ENCODE measurements around the gene MAL.

Gene MAL

GRCh38 chr2:94996305-94997100 is 29.0 kb upstream of the MAL start:
- no peak for DNase-seq (ENCODE audit: low read depth)

DNA sequence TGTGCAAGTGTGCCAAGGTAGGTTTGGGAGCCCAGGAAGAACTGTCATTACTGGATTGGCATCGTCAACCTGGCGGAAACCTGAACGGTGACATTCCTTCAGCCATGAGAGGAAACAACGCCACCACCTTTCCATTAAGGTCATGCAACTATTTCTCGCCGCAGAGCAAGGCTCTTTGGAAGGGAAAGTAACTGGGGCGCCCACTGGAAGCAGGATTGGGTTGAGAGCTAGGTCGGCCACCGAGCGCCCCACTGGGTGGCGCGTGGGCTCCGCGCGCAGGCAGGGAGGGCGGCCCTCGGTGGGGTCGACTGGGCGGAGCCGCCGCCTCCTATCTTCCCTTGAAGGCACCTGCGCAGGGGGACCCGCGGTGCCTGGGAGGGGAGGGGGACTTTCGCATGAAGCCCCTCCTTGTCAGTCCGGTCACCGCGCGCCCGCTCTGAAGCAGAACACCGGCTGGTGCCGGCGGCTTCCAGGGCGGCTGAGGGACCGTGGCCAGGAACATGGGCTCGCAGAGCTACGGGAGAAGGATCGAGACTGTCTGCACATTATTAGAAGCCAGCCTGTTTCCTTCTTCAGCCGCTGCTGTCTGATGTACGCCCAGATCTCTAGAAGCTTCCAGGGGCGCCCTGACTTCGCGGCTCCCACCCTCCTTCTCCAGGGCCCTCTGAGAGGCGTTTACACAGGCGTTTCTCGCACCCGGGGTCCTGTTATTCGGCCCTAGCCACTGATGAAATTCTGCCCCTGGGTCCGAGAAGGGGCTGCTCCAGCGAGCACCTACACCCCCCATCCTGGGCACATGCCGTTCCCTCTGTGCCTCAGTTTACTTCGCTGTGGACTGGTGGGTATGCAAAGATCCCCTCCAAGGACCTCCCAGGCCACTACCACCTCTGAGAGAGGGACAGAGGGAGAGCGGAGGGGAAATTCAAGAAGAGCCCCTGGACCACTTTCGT is 27.3 kb upstream of the MAL start:
- no peak for DNase-seq (ENCODE audit: low read depth)

DNA sequence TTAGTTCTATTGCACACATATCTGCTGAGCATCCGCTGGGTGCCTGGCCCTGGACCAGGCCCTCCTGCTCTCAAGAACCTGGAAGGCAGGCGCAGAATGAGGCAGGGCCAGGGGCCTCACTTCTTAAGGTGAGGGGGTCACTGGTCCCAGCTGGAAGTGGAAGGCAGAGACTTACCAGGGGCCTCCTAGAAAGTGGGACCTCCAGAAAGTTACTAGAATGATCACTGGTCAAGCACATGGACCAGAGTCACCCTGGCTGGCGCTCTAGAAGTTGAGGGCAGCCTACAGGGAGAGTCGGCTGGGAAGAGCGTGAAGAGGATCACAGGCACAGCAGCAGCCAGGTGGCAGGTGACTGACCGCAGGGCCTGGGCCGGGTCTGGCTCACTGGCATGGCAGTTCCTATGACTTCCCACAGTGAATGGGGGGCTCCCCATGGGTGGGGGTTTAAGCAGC is 26.1 kb upstream of the MAL start:
- no peak for DNase-seq (ENCODE audit: low read depth)

- no peak for DNase-seq (ENCODE audit: low read depth)
Observed at GRCh38 chr2:95001051-95001562, 24.4 kb upstream of the MAL start.

GRCh38 chr2:95001701-95002100 is 23.8 kb upstream of the MAL start:
- no peak for DNase-seq (ENCODE audit: low read depth)

DNA sequence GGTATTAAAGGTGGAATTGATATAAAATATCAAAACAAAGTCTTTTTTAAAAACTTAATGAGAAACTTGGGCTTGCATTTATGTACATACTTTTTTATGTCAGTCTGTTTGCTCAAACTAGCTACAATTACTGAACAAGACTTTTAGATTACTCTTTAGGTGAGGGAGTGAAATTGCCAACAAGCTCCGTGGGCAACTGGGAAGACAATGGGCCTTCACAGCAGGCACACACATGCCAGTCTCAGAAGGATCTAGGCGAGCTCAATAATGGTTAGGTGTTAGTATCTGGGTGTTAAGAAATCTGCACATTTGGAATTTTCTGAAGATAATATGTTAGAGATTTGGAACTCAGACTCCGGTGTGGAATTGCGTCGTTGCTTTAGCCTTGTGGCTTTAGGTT is 23.0 kb upstream of the MAL start:
- no peak for DNase-seq (ENCODE audit: low read depth)

GRCh38 chr2:95004287-95004686 is 21.2 kb upstream of the MAL start:
- DNase-seq (ENCODE audit: low read depth): no peak

DNA sequence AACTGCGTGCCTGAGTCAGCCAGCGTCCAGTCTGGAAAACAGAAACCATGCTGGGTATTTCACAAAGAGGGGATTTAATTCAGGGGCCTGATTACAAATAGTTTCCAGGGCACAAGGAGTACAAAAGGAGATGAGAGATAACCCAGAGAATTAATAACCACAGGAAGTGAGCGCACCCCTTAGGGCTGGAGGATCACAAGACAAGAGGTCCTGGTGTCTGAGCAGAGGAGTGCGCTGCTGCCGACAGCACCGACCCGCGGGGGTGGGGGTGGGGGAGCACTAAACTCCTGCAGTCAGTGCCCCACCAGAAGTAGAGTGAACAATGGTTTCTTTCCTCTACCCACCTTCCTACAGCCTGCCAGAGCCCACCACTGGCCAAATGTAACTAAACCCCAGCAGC is 20.8 kb upstream of the MAL start:
- DNase-seq (ENCODE audit: low read depth): no peak

GRCh38 chr2:95005726-95006125 is 19.8 kb upstream of the MAL start:
- no peak for DNase-seq (ENCODE audit: low read depth)

DNA sequence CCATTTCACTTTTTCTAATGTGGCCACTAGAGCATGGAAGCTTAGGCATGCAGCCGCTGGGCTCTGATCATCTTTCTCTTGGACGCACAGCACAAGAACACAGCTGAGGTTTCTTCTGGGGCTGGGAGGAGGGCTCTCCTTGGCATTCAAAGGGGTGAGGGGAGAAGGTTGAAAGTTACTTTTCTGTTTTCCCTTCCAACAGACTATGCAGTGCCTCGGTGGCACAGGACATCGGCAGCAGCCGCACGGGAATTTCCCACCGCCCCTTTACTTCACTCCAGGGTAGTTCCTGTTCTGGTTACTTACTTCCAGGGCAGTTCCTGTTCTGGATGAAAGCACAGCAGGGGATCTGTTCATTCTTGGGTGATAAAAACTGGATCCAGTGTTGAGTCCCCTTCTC is 18.9 kb upstream of the MAL start:
- DNase-seq (ENCODE audit: low read depth): no peak

- no peak for DNase-seq (ENCODE audit: low read depth)
Observed at GRCh38 chr2:95007031-95007609, 18.4 kb upstream of the MAL start.

DNA sequence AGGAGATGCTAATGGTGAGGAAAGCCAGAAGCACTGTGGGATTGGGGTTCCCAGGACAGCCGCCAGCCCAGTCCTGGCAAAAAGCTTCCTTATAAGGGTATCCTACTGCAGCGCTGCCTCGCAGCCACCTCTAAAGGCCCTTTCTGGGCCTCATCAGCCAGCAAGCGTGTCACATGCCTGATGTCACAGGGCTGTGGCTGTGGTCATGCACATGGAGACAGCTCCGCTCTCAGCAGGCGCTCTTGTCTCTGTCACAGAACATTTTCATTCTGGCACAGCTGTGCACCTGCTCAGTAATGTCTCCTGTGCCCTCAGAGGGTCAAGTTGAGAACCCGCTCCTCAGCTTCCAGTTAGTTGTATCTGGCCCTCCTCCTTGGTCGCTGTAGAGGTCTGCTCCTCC is 17.7 kb upstream of the MAL start:
- DNase-seq (ENCODE audit: low read depth): no peak

DNA sequence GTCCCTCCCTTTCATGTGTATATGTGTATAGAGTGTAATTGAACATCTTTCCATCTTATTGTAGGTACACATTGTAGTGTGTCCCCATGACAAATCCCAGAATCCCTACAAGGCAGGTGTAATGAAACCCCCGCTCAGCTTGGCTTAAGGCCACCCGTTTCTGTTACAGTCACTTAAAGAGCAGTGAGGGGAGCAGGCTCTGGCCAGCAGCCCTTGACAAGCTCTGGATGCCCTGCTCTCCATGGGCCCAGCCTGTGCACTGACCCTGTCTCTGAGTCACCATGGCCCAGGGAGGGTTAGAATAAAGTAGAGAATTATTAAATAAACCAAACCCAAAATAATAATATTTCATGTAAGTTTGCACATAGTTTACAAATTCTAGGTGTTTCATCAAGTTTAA is 17.2 kb upstream of the MAL start:
- DNase-seq (ENCODE audit: low read depth): no peak

DNA sequence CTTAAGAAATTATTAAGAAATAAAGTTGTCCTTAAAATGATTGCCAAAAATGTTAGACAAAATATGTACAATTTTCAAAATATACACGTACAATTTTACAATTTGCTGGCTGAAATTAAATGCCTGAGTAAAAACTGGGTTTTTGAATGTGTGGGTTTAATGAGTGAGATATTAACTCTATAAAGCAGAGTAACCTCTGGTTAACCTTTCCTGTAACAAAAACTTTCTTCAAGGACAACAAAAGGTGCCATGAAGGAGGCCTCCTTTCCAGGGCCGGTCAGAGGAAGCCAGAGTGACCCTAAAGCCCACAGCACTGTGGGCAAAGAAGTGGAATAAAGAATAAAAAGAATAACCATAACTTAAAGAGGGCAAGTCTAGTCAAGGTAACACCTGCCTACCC is 16.5 kb upstream of the MAL start:
- no peak for DNase-seq (ENCODE audit: low read depth)

DNA sequence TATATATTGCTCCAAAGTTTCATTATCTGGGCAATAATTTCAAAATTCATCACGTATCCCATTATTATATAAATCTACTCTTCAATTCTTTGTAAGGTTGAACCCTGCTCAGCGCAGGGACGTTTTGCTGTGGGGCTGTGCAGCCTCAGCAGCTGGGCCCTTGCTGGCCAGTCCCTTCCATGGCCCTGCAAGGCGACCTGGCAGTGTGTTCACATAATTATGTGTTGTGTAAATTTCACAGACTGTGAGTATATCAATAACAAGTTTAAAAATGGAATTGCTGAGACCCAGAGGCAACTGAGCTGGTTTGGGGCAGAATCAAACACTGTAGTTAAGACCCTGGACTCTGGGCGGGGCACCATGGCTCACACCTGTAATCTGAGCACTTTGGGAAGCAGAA is 16.1 kb upstream of the MAL start:
- DNase-seq (ENCODE audit: low read depth): no peak

DNA sequence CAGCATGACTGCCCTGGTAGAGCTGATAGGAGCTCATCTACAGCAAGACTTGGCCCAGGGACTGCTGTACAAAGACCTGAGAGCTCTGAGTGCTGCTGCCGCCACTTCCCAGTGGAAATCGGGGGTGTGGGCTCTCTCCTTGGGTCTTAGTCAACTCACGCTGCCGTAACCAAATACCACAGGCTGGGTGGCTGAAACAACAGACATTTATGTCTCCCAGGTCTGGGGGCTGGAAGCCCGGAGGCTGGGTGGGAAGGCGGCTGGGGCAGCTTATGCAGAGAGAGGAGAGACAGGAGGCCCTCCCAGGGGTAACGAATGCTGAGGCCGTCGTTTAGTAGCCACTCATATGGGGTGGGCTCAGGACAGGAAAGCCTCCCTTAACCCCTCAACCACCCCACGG is 15.4 kb upstream of the MAL start:
- DNase-seq (ENCODE audit: low read depth): no peak

- DNase-seq (ENCODE audit: low read depth): no peak
Observed at GRCh38 chr2:95010718-95011117, 14.8 kb upstream of the MAL start.

DNA sequence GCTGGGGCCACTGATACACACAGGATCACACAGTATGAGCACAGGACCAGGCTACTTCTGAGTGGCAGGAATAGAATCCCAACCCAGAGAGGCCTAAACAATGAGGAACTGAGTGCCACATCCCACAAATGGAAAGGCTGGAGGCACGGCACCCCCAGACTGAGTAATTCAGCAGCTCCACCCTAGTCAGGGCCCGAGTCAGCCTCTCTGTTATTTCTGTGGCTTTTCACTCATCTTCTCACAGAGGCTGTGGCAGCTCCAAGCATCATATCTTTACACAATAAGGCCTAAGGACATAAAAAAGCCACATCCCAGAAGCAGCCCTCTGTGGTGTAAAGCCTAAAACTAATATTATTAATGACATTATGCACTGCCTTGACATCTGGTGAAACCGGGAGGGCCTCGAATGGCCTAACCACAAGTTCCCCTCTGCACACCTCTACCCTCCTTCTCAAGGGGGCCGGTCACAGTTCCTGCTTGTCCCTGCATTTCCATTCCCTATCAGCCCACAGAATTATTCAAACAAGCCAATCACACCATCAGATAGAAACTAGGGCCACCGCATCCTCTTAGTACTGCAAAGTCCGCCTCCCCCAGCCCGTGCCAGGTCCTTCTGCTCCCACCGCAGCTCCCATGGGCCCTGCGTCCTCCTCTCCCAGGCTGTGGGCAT is 12.5 kb upstream of the MAL start:
- DNase-seq (ENCODE audit: low read depth): no peak

DNA sequence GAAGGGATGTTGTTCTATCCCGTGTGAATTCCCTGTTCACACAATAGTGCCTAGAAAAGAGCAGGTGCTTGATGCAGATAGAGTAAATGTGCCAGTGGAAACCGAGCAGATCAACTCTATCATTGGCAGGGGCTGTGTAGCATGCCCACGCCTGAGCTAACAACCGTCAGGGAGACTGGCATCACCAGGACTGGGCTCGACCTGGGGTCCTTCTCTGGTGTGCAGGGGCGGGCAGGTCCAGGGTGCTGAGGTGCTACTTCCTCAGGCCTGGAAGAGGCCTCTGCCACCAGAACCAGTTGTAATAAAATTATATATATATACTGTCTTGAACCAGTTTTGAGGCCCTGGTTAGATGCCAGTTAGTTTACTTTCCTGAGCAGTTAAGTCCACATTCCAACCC is 11.8 kb upstream of the MAL start:
- no peak for DNase-seq (ENCODE audit: low read depth)

DNA sequence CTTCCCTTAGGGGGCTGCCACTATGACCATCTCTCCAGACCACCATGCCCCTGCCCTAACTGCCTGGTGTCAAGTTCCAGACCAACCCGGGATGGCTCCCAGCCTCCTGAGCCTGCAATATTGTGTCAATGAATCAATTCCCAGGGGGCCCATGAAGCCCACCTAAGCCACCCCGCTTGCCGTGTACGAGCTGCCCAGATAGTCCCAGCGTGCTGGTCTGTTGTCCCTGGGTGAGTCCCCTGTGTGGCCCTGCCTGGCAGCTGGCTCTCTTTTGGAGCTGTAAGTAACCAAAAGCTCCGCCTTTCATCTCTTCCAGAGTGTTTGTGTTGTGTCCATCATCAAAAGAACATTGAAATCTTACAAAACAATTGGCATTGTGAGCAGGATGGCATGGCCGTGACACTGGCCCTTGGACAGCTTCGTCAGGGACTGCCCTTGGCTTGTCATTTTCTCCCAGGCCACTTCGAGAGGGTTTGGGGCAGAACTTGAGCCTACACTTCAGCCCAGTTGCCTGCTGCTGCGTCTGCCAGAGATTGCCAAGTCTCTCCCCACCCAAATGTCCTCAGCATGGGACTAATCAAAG is 11.3 kb upstream of the MAL start:
- no peak for DNase-seq (ENCODE audit: low read depth)

GRCh38 chr2:95015261-95015912 is 10.1 kb upstream of the MAL start:
- no peak for DNase-seq (ENCODE audit: low read depth)
